Fibroblast of skin of abdomen (primary cell): ENCODE measurements around the gene RBP5. TPM values are rescaled to one million over a fixed set of nuclear protein-coding genes. Genes with fewer than 3 reads are reported as not detected.
A peak's percentile ranks its signal among the peaks of the same experiment; 100 is the strongest.

Experiments
- DNase-seq: peaks from one replicate; pipeline ENCODE4 v3.0.0-alpha.2; 2013
- polyA plus RNA-seq, 2 experiments: library from polyadenylated mRNA; unstranded; fragments of 120-200 nt; gene quantifications; one replicate each; pipeline ENCODE4 v1.2.1, GENCODE V29; 2013; ENCODE audit not compliant: insufficient read length in 2 of 2

RBP5 gene
- polyA plus RNA-seq (2013, experiment 1 of 2; ENCODE audit: insufficient read length), result 3.8 TPM
- 4.2 TPM for polyA plus RNA-seq (2013, experiment 2 of 2; ENCODE audit: insufficient read length)

GRCh38 chr12:7128681-7129286 is at the start of gene RBP5:
Gene RBP5, minus strand, starts transcription at chr12:7128889. Its CDS starts 114 bp downstream, at chr12:7128775.
- DNase-seq, result no peak

- DNase-seq, result no peak
Measured at GRCh38 chr12:7178481-7178880, 49.8 kb upstream of the RBP5 start.

- DNase-seq, result no peak
Measured at GRCh38 chr12:7176595-7176994, 47.9 kb upstream of the RBP5 start.

- DNase-seq, result peak; percentile 50
Measured at GRCh38 chr12:7175493-7175892, 46.8 kb upstream of the RBP5 start.

- no peak for DNase-seq
Measured at GRCh38 chr12:7171854-7172253, 43.2 kb upstream of the RBP5 start.

- DNase-seq, result no peak
Measured at GRCh38 chr12:7169951-7170350, 41.3 kb upstream of the RBP5 start.

GRCh38 chr12:7162691-7163114 is 34.0 kb upstream of the RBP5 start:
- DNase-seq, result no peak

- DNase-seq, result no peak
Measured at GRCh38 chr12:7161811-7162210, 33.1 kb upstream of the RBP5 start.

- no peak for DNase-seq
Measured at GRCh38 chr12:7161327-7161726, 32.6 kb upstream of the RBP5 start.

GRCh38 chr12:7160183-7160582 is 31.5 kb upstream of the RBP5 start:
- no peak for DNase-seq

- DNase-seq, result no peak
Measured at GRCh38 chr12:7158781-7159609, 30.3 kb upstream of the RBP5 start.

- DNase-seq, result no peak
Measured at GRCh38 chr12:7157391-7157790, 28.7 kb upstream of the RBP5 start.

GRCh38 chr12:7156259-7157197 is 27.8 kb upstream of the RBP5 start:
- no peak for DNase-seq

GRCh38 chr12:7155471-7156034 is 26.9 kb upstream of the RBP5 start:
- DNase-seq, result no peak

- DNase-seq, result no peak
Measured at GRCh38 chr12:7154901-7155470, 26.3 kb upstream of the RBP5 start.

- no peak for DNase-seq
Measured at GRCh38 chr12:7154042-7154441, 25.4 kb upstream of the RBP5 start.

- no peak for DNase-seq
Measured at GRCh38 chr12:7152818-7153217, 24.1 kb upstream of the RBP5 start.

GRCh38 chr12:7151532-7151931 is 22.8 kb upstream of the RBP5 start:
- DNase-seq, result no peak

GRCh38 chr12:7150841-7151240 is 22.2 kb upstream of the RBP5 start:
- no peak for DNase-seq

GRCh38 chr12:7150356-7150755 is 21.7 kb upstream of the RBP5 start:
- no peak for DNase-seq

GRCh38 chr12:7146906-7147305 is 18.2 kb upstream of the RBP5 start:
- DNase-seq, result no peak

GRCh38 chr12:7146228-7146627 is 17.5 kb upstream of the RBP5 start:
- DNase-seq, result no peak
